HUES6 (cell line): Measurements from ENCODE around the gene OXSR1.

ENCODE experiments used
- H3K27ac ChIP-seq: 2 replicates; pipeline ENCODE4 v1.7.0; 2013; ENCODE audit warnings: low read depth, mild to moderate bottlenecking, low read length, inconsistent platforms
- H3K27me3 ChIP-seq: 2 replicates; pipeline ENCODE4 v1.6.1; 2013; ENCODE audit warnings: low read length; ENCODE audit not compliant: control insufficient read depth, insufficient read depth
- H3K36me3 ChIP-seq: 2 replicates; pipeline ENCODE4 v1.6.1; 2013; ENCODE audit warnings: low read length; ENCODE audit not compliant: control insufficient read depth, insufficient read depth
- H3K4me1 ChIP-seq: 2 replicates; pipeline ENCODE4 v1.6.1; 2013; ENCODE audit warnings: low read length; ENCODE audit not compliant: control insufficient read depth, insufficient read depth
- H3K4me3 ChIP-seq: 2 replicates; pipeline ENCODE4 v1.5.1; 2013; ENCODE audit warnings: low read depth, low read length
- H3K9ac ChIP-seq: one replicate; pipeline ENCODE4 v1.6.1; 2013; ENCODE audit warnings: mild to moderate bottlenecking, low read length
- H3K9me3 ChIP-seq: 2 replicates; pipeline ENCODE4 v1.6.1; 2013; ENCODE audit warnings: low read depth, low read length; ENCODE audit not compliant: control insufficient read depth, insufficient read depth

The OXSR1 gene

GRCh38 chr3:38264353-38264771 lies 99.0 kb downstream of the OXSR1 start:
- Histone ChIP-seq H3K4me3 (no peak overlapping the region), H3K9me3 (no peaks in the 10 kb centered on the region), H3K27ac (no peak overlapping the region), H3K4me1 (peaks cover 13% of the 10 kb centered on the region), H3K9ac (no peak overlapping the region), H3K27me3 (no peaks in the 10 kb centered on the region), H3K36me3 (no peaks in the 10 kb centered on the region; the same call in 1 of the 2 replicates)

GRCh38 chr3:38264779-38265178 lies 99.4 kb downstream of the OXSR1 start:
- Histone ChIP-seq H3K4me1 (peaks cover 13% of the 10 kb centered on the region), H3K27ac (no peak overlapping the region), H3K36me3 (no peaks in the 10 kb centered on the region; the same call in 1 of the 2 replicates), H3K9ac (no peak overlapping the region), H3K27me3 (no peaks in the 10 kb centered on the region), H3K9me3 (no peaks in the 10 kb centered on the region), H3K4me3 (no peak overlapping the region)

- Histone ChIP-seq H3K36me3 (no peaks in the 10 kb centered on the region), H3K4me1 (peaks cover 13% of the 10 kb centered on the region), H3K4me3 (no peak within 1 kb of the TSS), H3K9me3 (no peaks in the 10 kb centered on the region), H3K9ac (no peak within 1 kb of the TSS), H3K27ac (no peak within 1 kb of the TSS), H3K27me3 (no peaks in the 10 kb centered on the region)
These were observed 100.4 kb downstream of the OXSR1 start, which contains the start of gene SLC22A13 for GRCh38 chr3:38265604-38266307. TSS of gene SLC22A13 (plus strand) at chr3:38265812. CDS start at chr3:38265861, 49 bp downstream.

- Histone ChIP-seq H3K9ac (no peak overlapping the region), H3K27ac (no peak overlapping the region), H3K4me3 (no peak overlapping the region), H3K36me3 (no peaks in the 10 kb centered on the region), H3K27me3 (no peaks in the 10 kb centered on the region), H3K9me3 (no peaks in the 10 kb centered on the region), H3K4me1 (peaks cover 13% of the 10 kb centered on the region)
These were observed 101.5 kb downstream of the OXSR1 start for GRCh38 chr3:38266810-38267209.

- Histone ChIP-seq H3K27ac (no peak overlapping the region), H3K9me3 (no peaks in the 10 kb centered on the region), H3K9ac (no peak overlapping the region), H3K4me3 (no peak overlapping the region), H3K4me1 (peaks cover 13% of the 10 kb centered on the region), H3K27me3 (no peaks in the 10 kb centered on the region), H3K36me3 (no peaks in the 10 kb centered on the region)
These were observed 102.3 kb downstream of the OXSR1 start for GRCh38 chr3:38267662-38268061.

- Histone ChIP-seq H3K27ac (no peak overlapping the region), H3K9ac (no peak overlapping the region), H3K9me3 (no peaks in the 10 kb centered on the region), H3K27me3 (no peaks in the 10 kb centered on the region), H3K4me1 (peaks cover 13% of the 10 kb centered on the region), H3K4me3 (no peak overlapping the region), H3K36me3 (no peaks in the 10 kb centered on the region)
These were observed 102.8 kb downstream of the OXSR1 start for GRCh38 chr3:38268087-38268486.

GRCh38 chr3:38268522-38268921 lies 103.2 kb downstream of the OXSR1 start:
- Histone ChIP-seq H3K9ac (no peak overlapping the region), H3K36me3 (no peaks in the 10 kb centered on the region), H3K9me3 (no peaks in the 10 kb centered on the region), H3K27ac (no peak overlapping the region), H3K4me1 (peaks cover 13% of the 10 kb centered on the region), H3K4me3 (no peak overlapping the region), H3K27me3 (no peaks in the 10 kb centered on the region)

- H3K27me3 ChIP-seq: no peaks in the 10 kb centered on the region
- H3K36me3 ChIP-seq: no peaks in the 10 kb centered on the region
- H3K9ac ChIP-seq: no peak overlapping the region
- H3K4me1 ChIP-seq: peaks cover 9% of the 10 kb centered on the region
- H3K27ac ChIP-seq: no peak overlapping the region
- H3K9me3 ChIP-seq: no peaks in the 10 kb centered on the region
- no peak overlapping the region for H3K4me3 ChIP-seq
These were observed 105.3 kb downstream of the OXSR1 start for GRCh38 chr3:38270606-38271005.

GRCh38 chr3:38271553-38271952 lies 106.2 kb downstream of the OXSR1 start:
- Histone ChIP-seq H3K9me3 (no peaks in the 10 kb centered on the region), H3K4me3 (no peak overlapping the region), H3K27ac (no peak overlapping the region), H3K9ac (no peak overlapping the region), H3K4me1 (peaks cover 9% of the 10 kb centered on the region), H3K27me3 (no peaks in the 10 kb centered on the region), H3K36me3 (no peaks in the 10 kb centered on the region)

GRCh38 chr3:38274864-38275649 lies 109.7 kb downstream of the OXSR1 start:
- H3K27ac ChIP-seq: no peak overlapping the region
- no peak overlapping the region for H3K9ac ChIP-seq
- H3K36me3 ChIP-seq: no peaks in the 10 kb centered on the region
- H3K27me3 ChIP-seq: no peaks in the 10 kb centered on the region
- H3K4me3 ChIP-seq: no peak overlapping the region
- H3K9me3 ChIP-seq: no peaks in the 10 kb centered on the region
- no peaks in the 10 kb centered on the region for H3K4me1 ChIP-seq

- no peaks in the 10 kb centered on the region for H3K27me3 ChIP-seq
- H3K4me1 ChIP-seq: no peaks in the 10 kb centered on the region
- no peaks in the 10 kb centered on the region for H3K36me3 ChIP-seq
- no peak overlapping the region for H3K27ac ChIP-seq
- H3K9ac ChIP-seq: no peak overlapping the region
- H3K4me3 ChIP-seq: no peak overlapping the region
- H3K9me3 ChIP-seq: no peaks in the 10 kb centered on the region
These were observed 110.3 kb downstream of the OXSR1 start for GRCh38 chr3:38275658-38276057.
